GM19328 (cell line): Measurements from ENCODE around the gene PRRX2.
"Not testable (repeated sequence)": the region's sequence is repeated elsewhere in the genome, so short reads cannot be mapped to it uniquely, and the experiment has no call there.

ENCODE experiments used
- ATAC-seq: cut with Tn5 transposase; IDR thresholded peaks from one replicate; pipeline ENCODE4 v1.9.1; 2021; ENCODE audit warnings: mild to moderate bottlenecking, moderate library complexity; ENCODE audit not compliant: unreplicated experiment

PRRX2 gene

GRCh38 chr9:129751841-129752801, 86.7 kb downstream of the PRRX2 start:
- no peak for ATAC-seq

GRCh38 chr9:129752900-129753729, 87.7 kb downstream of the PRRX2 start, which contains the start of gene PTGES:
Gene PTGES, minus strand, starts transcription at chr9:129753042. Its CDS starts 30 bp downstream, at chr9:129753012.
- no peak for ATAC-seq

GRCh38 chr9:129755151-129755550, 89.7 kb downstream of the PRRX2 start:
- no peak for ATAC-seq

DNA sequence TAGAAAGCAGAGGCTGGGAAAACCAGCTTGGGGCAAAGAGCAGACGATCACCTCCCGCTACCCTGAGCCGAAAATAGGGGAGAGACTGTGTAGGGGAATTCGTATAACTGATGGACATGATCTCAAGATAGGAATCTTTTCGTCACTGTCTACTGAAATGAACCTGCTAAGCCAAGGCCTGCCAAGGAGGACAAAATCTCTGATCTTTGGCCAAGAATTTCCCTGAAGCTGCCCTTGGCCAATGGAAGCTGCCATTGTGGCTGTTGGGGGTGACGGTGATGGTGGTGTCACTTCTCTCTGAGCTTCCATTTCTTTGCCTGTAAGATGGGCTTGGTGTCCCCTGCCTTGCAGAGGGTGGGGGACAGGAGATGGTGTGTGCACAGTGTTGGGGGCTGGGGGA, 90.7 kb downstream of the PRRX2 start:
- ATAC-seq, result no peak

- no peak for ATAC-seq
Observed at GRCh38 chr9:129757045-129757444, 91.6 kb downstream of the PRRX2 start.

DNA sequence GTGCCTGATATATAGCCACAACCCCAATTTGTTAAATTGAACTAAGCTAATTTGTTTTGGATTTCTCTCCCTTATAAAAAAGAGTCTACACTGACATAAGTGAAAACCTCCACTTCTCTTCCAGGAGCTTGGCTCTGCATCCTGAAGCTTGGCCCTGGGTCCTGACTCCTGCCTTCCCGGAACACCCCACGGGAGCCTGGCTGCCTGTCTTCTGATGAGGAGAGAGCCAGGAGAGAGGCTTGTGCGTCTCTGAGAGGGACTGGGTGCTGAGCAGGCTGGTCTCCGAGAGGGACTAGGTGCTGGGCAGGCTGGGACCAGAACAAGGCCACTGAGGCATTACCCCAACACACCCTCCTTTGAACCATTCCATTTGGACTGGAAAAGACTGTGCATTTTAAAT, 93.9 kb downstream of the PRRX2 start:
- ATAC-seq, result no peak

GRCh38 chr9:129759804-129760502, 94.5 kb downstream of the PRRX2 start:
- no peak for ATAC-seq

GRCh38 chr9:129760784-129761183, 95.3 kb downstream of the PRRX2 start:
- not testable (repeated sequence) for ATAC-seq

DNA sequence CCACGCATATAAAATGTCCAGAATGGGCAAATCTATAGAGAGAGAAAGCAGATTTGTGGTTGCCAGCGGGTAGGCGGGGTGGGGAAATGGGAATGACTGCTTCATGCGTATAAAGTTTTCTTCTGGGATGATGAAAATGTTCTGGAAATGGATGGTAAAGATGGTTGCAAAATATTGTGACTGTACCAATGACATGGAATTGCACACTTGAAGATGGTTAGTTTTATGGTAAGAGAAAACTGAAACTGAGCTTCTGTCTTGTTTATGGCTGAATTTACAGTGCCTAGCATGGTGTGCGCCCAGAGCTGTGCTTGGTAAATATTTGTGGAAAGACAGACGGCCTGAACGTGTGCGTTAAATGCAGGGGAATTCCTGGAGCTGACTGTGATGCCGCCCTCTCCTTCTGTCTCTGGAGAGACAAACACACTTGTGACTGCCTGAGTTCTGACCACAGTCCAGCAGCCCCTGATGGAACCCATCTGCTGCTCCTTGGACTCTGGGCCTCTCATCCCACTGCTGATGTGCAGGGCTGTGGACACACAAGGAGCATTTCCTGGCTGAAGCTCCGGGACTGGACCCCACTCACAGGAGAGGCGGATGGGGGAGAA, 96.0 kb downstream of the PRRX2 start:
- no peak for ATAC-seq

DNA sequence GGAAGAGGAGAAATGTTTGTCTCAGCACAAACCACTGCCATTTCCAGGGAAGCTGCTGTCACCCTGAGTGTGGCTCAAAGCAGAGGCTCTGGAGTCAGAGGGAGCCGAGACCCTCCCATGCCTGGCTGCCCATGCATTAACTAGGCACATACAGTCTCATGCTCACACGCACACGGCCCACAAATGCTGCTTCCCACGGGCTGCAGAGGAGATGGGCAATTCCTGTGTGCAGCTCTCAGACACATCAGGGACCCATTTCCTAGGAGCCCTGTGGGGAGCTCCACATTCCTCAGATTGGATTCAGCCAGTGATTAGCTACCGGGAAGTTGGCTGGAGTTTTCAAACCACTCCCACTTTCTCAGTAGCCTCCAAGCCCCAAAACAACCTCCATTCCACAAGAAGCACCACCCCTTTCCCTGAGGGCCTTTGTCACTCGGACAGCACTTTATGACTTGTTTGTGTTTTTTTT, 96.5 kb downstream of the PRRX2 start:
- no peak for ATAC-seq

GRCh38 chr9:129762370-129762984, 97.0 kb downstream of the PRRX2 start:
- not testable (repeated sequence) for ATAC-seq

- ATAC-seq, result no peak
Observed at GRCh38 chr9:129762985-129763926, 97.8 kb downstream of the PRRX2 start.

DNA sequence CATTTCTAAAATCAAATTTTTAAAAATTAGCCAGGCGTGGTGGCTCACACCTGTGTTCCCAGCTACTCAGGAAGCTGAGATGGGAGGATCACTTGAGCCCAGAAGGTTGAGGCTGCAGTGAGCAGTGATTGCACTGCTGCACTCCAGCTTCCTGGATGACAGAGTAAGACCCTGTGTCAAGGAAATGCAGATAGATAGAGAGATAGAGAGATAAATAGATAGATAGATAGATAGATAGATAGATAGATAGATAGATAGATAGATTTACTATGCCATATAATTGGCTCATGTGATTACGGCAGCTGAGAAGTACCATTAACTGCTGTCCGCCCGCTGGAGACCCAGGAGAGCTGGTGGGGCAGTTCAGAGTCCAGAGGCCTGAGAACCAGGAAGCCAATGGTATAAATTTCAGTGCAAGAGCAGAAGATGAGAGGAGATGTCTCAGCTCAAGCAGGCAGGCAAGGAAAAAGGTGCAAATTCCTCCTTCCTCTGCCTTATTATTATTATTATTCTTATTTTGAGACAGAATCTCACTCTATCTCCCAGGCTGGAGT, 100.4 kb downstream of the PRRX2 start:
- ATAC-seq, result no peak

GRCh38 chr9:129768486-129768885, 103.0 kb downstream of the PRRX2 start:
- no peak for ATAC-seq

GRCh38 chr9:129769669-129770068, 104.2 kb downstream of the PRRX2 start:
- no peak for ATAC-seq

DNA sequence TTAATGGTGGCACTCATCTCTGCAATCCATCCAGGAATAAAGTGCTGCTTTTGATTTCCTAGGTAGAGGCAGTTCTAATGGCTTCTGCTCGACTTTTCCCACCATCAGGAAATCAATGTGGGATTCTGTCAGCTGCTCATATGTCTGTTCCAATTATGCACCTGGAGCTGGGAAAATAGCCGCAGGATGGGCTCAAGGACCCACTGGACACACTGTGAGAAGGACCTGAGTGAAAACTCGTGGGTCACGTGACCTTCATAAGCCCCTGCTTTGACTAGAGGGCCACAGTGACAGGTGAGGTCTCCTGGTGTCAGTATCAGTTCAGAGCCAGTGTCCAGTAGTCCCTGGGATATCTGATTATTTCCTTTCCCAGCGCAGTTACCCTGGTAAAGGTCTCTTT, 105.3 kb downstream of the PRRX2 start:
- no peak for ATAC-seq
